22Rv1 (cell line): ENCODE data around the gene HSPA4L.

Experiments
- H3K27ac ChIP-seq: fragments of 450-650 bp; 2 replicates; pipeline ENCODE4 v1.5.1; 2017
- ZFX ChIP-seq: fragments of 450-650 bp; IDR thresholded peaks from 2 replicates; pipeline ENCODE4 v1.6.1; 2017; ENCODE audit warnings: antibody characterized with exemption, borderline replicate concordance
- TF ChIP-seq, protein P1 (sequence below): fragments of 450-650 bp; IDR thresholded peaks from 2 replicates; pipeline ENCODE4 v1.5.1; 2017; ENCODE audit warnings: mild to moderate bottlenecking

Gene HSPA4L

DNA sequence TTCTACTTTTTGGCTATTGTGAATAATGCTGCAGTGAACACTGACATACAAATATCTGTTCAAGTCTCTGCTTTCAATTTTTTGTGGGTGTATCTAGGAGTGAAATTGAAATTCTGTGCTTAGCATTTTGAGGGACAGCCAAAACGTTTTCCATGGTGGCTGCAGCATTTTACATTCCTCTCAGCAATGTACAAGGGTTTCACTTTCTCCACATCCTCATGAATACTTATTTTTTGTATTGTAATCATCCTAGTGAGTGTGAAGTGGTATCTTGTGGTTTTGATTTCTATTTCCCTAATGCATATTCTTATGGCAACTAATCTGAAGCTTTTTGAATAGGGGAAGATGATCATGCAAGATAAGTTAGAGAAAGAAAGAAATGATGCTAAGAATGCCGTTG lies 40.3 kb downstream of the HSPA4L start:
- TF ChIP-seq, protein P1, sequence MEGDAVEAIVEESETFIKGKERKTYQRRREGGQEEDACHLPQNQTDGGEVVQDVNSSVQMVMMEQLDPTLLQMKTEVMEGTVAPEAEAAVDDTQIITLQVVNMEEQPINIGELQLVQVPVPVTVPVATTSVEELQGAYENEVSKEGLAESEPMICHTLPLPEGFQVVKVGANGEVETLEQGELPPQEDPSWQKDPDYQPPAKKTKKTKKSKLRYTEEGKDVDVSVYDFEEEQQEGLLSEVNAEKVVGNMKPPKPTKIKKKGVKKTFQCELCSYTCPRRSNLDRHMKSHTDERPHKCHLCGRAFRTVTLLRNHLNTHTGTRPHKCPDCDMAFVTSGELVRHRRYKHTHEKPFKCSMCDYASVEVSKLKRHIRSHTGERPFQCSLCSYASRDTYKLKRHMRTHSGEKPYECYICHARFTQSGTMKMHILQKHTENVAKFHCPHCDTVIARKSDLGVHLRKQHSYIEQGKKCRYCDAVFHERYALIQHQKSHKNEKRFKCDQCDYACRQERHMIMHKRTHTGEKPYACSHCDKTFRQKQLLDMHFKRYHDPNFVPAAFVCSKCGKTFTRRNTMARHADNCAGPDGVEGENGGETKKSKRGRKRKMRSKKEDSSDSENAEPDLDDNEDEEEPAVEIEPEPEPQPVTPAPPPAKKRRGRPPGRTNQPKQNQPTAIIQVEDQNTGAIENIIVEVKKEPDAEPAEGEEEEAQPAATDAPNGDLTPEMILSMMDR = no peak
- TF ChIP-seq ZFX = no peak
- H3K27ac ChIP-seq = no peak overlapping the region

DNA sequence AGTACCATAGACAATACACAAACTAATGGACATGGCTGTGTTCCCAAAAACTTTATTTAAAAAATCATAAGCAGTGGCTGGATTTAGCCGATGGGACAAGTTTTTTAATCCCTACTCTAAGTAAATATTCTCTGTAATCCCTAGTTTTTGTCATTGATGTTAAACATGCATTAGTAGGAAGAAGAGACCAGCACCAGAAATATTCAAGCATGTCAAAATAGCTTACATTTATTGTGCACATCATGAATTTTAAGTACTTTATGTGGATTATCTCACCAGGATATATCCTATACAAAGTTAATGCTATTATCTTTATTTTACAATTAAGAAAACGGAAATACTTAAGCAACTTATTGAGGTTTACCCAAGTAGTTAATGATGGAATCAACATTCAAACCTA lies 46.0 kb downstream of the HSPA4L start:
- TF ChIP-seq, protein P1 = no peak
- no peak for TF ChIP-seq ZFX

DNA sequence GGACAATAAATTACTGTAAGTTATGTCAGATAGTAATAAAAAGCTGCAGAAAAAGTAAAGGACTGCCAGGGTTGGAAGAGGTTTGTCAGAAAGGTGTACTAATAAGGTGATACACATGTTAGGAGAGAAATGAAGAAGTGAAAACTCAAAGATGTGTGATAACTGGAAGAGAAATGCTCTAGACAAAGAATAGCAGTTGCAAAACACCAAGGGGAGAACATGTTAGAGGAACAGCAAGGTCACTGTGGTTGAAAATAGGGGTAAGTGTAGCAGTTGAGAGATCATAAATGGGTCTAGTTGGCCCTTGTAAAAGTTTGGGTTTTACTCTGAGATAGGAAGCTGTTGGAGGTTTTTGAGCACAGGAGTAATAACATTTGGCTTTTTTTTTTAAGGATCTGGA lies 46.9 kb downstream of the HSPA4L start:
- TF ChIP-seq, protein P1 = no peak
- TF ChIP-seq ZFX = no peak
- no peak overlapping the region for H3K27ac ChIP-seq

More for the DNA sequence above, 46.0 kb downstream of the HSPA4L start:
- no peak overlapping the region for H3K27ac ChIP-seq

DNA sequence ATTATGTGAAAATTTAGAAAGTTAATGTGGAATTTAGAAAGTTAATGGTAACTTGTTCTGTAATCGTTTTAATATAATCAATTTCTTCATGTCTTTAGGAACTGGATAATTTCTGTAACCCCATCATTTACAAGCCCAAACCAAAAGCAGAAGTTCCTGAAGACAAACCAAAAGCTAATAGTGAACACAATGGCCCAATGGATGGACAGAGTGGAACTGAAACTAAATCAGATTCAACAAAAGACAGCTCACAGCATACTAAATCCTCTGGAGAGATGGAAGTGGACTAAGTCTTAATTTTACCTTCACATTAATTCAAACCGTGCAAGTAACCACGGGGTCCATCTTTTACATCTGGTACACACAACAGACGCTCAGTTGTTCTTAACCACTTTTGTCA lies 50.5 kb downstream of the HSPA4L start:
- no peak overlapping the region for H3K27ac ChIP-seq
- TF ChIP-seq, protein P1 = no peak
- no peak for TF ChIP-seq ZFX

DNA sequence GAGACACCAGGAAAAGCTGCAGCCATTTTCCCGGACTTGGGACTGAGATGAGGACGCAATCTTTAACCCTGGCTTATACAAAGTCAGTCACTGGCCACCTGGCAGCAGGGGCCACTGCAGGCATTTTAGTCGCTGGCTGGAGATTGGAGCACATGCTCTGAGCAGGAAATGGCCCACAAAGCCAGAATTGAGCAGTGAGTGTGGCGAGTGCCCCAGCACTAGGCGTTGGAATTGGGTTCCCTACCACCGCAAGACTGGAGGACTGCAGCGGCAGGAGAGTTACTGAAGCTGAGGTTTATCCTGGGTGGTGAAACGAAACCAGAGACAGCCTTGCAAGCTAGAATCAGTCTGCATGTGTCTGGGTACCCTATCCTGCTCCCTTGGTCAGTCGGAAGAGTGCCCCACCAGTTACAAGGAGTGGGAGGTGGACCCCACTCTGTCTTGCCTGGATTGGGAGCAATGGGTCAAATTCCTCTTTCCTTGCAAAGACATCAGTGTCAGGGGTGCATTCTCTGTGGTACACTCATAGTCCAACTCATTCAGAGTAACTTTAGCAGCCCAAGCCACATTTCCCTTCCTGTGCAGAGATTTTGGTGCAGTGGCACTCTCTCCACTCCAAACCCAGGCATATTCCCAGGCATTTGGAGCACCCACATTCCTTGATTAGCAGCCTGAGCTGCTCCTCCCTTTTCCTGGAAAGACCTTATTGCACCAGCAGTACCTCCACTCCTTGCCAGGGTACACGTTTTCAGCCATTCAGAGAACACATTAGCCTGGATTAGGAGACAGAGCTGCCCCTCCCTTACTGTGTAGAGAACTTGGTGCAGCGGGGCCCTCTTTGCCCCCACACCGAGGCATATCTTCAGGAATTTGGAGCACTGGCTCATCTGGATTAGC lies 61.8 kb downstream of the HSPA4L start:
- no peak overlapping the region for H3K27ac ChIP-seq
- TF ChIP-seq, protein P1 = no peak
- TF ChIP-seq ZFX = no peak

DNA sequence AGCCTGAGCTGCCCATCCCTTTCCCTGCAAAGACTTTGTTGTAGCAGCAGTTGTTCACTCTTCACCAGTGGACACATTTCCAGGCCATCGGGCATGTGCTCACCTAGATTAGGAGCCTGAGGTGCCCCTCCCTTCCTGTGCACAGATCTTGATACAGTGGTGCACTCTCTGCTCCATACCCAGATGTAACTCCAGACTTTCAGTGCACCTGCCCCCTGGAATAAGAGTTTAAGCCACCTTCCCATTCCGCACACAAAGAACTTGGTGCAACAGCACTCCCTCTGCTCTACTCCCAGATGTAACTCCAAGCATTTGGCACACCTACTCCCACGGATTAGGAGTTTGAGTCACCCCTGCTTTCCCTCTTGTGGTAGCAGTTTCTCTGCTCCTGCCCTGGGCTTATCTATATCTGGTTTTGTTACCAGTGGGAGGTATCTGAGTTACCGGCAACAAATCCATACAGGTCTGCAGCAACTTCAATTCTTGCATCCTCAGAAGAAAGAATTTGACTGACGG lies 62.5 kb downstream of the HSPA4L start:
- TF ChIP-seq ZFX = no peak
- TF ChIP-seq, protein P1 = no peak
- H3K27ac ChIP-seq = no peak overlapping the region

DNA sequence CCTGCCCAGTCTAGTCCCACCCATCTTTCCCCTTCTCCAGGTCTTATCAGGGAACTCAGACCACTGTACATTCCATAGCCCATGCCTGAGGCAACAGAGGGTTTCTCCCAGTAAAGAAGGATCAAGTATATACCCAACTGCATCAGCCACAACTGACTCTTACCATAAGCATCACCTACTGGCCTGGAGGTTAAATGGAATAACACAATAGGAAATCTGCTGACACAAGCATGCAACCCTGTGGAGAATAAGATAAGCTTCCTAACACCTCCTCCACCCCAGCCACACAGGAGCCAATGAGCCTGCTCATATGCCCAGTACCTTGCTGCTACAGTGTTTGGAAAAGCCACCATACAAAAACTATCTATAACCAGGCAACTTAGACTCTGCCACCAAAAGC lies 63.9 kb downstream of the HSPA4L start:
- H3K27ac ChIP-seq = no peak overlapping the region
- TF ChIP-seq ZFX = no peak
- TF ChIP-seq, protein P1 = no peak
